BLaER1 treated with 17β-estradiol and CSF1 and Interleukin-3, amounts not matched to agents 10 nM and 100 nM (cell line): ENCODE data around the gene NR3C2.
"Not testable (repeated sequence)": the region's sequence is repeated elsewhere in the genome, so short reads cannot be mapped to it uniquely, and the experiment has no call there.

Experiments
- H3K27ac ChIP-seq, 11 experiments: shearing (Covaris generic); formaldehyde crosslinking; 2 replicates each; pipeline ENCODE4 v1.8.1; 2022
- H3K27me3 ChIP-seq, 11 experiments: shearing (Covaris generic); formaldehyde crosslinking; 2 replicates each; pipeline ENCODE4 v1.8.1; 2022
- H3K36me3 ChIP-seq, 11 experiments: shearing (Covaris generic); formaldehyde crosslinking; 2 replicates each; pipeline ENCODE4 v1.8.1; 2022
- H3K4me1 ChIP-seq, 10 experiments: shearing (Covaris generic); formaldehyde crosslinking; 2 replicates each; pipeline ENCODE4 v1.8.1; 2022
- H3K4me2 ChIP-seq, 11 experiments: shearing (Covaris generic); formaldehyde crosslinking; 2 replicates each; pipeline ENCODE4 v1.8.1; 2022
- H3K4me3 ChIP-seq, 10 experiments: shearing (Covaris generic); formaldehyde crosslinking; 2 replicates each; pipeline ENCODE4 v1.8.1; 2022
- H3K9ac ChIP-seq, 11 experiments: shearing (Covaris generic); formaldehyde crosslinking; 2 replicates each; pipeline ENCODE4 v1.8.1; 2022
- H3K9me3 ChIP-seq, 11 experiments: shearing (Covaris generic); formaldehyde crosslinking; replicated peaks in 1 of 11; 2 replicates each; pipeline ENCODE4 v1.8.1; 2022
- H4K20me1 ChIP-seq, 11 experiments: shearing (Covaris generic); formaldehyde crosslinking; 2 replicates each; pipeline ENCODE4 v1.8.1; 2022
- Cebpa-rat ChIP-seq, 11 experiments: shearing (Covaris generic); IDR thresholded peaks; 2 replicates each; pipeline ENCODE4 v1.8.1; 2022

Gene NR3C2

DNA sequence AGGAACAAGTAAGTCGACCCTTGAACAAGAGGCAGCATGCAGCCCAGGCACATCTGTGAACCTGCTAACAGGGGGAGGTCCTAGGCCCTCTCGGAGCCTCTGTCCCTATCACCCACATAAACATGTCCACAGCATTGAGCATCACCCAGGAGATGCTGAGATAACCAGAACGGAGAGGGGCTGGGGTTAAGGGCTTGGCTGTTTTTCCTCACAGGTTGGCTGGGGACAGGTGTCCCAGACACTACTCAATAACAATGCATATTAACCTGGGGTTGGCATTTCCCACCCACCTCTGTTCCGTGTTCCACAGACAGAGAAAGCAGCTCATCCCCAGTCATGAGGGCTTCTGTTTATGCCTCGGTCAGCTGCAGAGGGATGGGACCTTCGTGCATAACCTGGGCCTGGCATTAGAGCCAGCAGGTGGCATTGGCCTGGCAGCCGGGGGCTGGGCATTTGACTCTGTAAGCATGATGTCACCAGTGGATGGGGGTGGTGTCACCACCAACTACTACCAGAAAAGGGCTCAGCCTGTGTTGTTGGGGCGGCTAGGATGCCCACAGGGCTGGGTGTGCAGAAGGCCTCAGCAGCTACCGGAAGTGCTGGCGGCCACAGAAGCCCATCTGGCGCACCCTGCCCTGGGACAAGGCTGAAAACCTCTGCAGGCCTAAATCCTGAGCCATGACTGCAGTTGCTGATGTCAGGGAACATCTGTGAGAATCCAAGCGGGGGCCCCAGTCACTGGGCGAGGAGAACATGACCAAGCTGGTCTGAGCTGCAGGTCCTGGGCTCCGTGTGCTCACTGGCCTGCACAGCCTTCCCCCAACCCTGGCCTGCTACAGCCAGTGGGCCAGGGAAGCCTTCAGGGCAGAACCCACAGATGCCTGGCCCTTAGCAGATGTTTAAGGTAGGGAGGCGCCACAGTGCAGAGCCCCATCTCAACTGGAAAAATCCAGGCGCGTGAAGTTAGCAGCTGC, 351.4 kb downstream of the NR3C2 start:
- Histone ChIP-seq H3K4me1 (no peaks in the 10 kb centered on the region), H3K9me3 (no peaks in the 10 kb centered on the region), H4K20me1 (no peaks in the 10 kb centered on the region), H3K36me3 (no peaks in the 10 kb centered on the region), H3K4me3 (no peak overlapping the region), H3K27me3 (no peaks in the 10 kb centered on the region), H3K9ac (no peak overlapping the region), H3K27ac (no peak overlapping the region), H3K4me2 (no peak overlapping the region)
- TF ChIP-seq Cebpa-rat (IDR thresholded peaks at IDR 0.05), result no peak

DNA sequence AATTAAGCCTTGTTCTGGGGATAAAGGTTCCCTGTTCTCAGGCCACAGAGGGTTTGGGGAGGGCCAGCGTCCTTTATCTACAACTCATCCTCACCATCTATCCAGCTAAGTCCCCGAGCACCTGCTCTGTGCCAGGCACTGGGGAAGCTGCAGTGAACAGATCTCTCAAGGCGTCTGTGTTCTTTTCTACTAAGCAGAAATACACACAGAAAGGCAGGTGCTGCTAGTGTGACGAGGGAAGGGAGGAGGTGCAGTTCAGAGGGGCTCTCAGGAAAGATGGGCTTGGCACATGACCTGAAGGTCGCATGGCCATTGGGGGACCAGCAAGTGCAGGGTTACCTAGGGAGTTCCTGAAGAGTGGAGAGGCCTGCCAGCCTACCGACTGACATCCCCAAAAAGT, 352.2 kb downstream of the NR3C2 start:
- Histone ChIP-seq H4K20me1 (no peaks in the 10 kb centered on the region), H3K4me2 (no peak overlapping the region), H3K27me3 (no peaks in the 10 kb centered on the region), H3K4me3 (no peak overlapping the region), H3K4me1 (no peaks in the 10 kb centered on the region), H3K9me3 (no peaks in the 10 kb centered on the region), H3K36me3 (no peaks in the 10 kb centered on the region), H3K9ac (no peak overlapping the region), H3K27ac (no peak overlapping the region)
- TF ChIP-seq Cebpa-rat (IDR thresholded peaks at IDR 0.05), result no peak

DNA sequence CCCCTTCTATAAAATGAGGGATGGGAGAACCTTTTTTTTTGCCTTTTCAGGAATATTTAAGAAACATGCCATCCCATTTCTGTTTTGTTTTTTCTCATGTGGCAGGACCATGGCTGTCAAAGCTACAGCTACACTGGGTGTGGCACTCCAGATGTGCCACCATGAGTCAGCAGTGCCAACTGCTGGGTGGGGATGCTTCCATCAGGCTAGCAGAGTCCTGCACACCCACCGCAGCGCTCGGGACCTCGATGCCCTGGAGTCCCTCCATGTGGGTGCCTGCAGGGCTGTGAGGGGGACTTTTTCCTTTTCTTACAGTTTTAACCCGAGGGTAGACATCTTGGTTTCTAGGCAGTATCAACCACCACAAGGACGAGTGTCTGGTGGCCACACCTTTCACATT, 352.6 kb downstream of the NR3C2 start:
- no peak overlapping the region for H3K9ac ChIP-seq
- no peak for TF ChIP-seq Cebpa-rat (IDR thresholded peaks at IDR 0.05)
- no peak overlapping the region for H3K4me3 ChIP-seq
- H3K27me3 ChIP-seq, result no peaks in the 10 kb centered on the region
- no peak overlapping the region for H3K4me2 ChIP-seq
- H3K9me3 ChIP-seq, result no peaks in the 10 kb centered on the region
- no peaks in the 10 kb centered on the region for H3K36me3 ChIP-seq
- H3K4me1 ChIP-seq, result no peaks in the 10 kb centered on the region
- no peaks in the 10 kb centered on the region for H4K20me1 ChIP-seq
- no peak overlapping the region for H3K27ac ChIP-seq

DNA sequence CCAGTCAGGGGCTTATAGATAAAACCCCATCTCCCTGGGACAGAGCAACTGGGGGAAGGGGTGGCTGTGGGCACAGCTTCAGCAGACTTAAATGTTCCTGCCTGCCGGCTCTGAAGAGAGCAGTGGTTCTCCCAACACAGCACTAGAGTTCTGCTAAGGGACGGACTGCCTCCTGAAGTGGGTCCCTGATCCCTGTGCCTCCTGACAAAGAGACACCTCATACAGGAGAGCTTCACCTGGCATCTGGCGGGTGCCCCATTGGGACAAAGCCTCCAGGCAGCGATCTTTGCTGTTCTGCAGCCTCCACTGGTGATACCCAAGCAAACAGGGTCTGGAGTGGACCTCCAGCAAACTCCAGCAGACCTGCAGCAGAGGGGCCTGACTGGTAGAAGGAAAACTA, 359.1 kb downstream of the NR3C2 start:
- H3K4me3 ChIP-seq, H3K27me3 ChIP-seq, H4K20me1 ChIP-seq, H3K4me2 ChIP-seq, H3K4me1 ChIP-seq, H3K9ac ChIP-seq, H3K27ac ChIP-seq: not testable (repeated sequence)
- Histone ChIP-seq H3K9me3 (peaks cover 0 to 27% (median 19%) of the 10 kb centered on the region in 11 experiments; a peak in 12 of 22 replicates), H3K36me3 (peaks cover 0 to 38% (median 4%) of the 10 kb centered on the region in 11 experiments; a peak in 9 of 22 replicates)

DNA sequence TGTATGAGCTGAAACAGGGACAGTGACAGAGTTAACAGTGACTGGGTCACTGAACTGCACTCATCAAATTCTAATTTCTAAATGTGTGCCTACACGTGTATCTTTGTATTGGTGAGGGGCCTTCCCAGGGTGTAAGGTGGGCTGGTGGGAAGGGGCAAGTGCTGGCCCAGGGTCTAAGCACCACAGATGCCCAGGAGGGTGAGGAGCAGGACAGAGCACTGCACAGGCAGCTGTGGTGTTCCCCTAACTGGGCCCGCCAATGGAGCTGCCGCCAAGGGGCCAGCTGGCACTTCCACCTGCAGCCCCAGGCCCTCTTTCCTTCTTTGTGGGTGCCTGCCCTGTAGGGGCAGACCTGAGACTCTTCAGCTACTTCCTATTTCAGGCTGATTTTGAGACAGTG, 360.5 kb downstream of the NR3C2 start:
- peaks cover 0 to 51% (median 4%) of the 10 kb centered on the region in 11 experiments; a peak in 11 of 22 replicates for H3K36me3 ChIP-seq
- no peaks in the 10 kb centered on the region for H4K20me1 ChIP-seq
- no peak for TF ChIP-seq Cebpa-rat (IDR thresholded peaks at IDR 0.05)
- no peak overlapping the region for H3K4me3 ChIP-seq
- H3K27ac ChIP-seq, result no peak overlapping the region
- no peaks in the 10 kb centered on the region for H3K27me3 ChIP-seq
- H3K4me2 ChIP-seq, result no peak overlapping the region
- no peak overlapping the region for H3K9ac ChIP-seq
- no peaks in the 10 kb centered on the region for H3K4me1 ChIP-seq
- H3K9me3 ChIP-seq, result peaks cover 0 to 27% (median 19%) of the 10 kb centered on the region in 11 experiments; a peak in 12 of 22 replicates

DNA sequence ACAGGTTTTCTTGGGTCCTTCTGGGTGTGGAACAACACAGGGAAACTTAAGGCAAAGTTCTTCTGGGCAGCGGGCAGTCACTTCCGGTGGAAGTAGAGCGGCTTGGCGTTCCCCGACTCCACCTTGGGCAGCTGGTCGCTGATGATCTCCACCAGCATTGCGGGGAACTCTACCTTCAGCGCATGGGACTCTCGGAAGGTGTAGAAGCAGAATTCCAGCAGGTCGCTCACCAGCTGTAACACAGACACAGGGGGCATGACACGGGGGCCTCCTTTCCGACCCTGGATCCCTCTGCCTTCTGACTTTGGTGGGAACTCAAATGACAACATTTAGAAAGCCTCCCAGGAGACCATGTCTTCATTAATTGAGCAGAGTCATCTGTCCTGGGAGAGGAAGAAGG, 360.9 kb downstream of the NR3C2 start:
- no peak for TF ChIP-seq Cebpa-rat (IDR thresholded peaks at IDR 0.05)
- no peak overlapping the region for H3K27ac ChIP-seq
- H3K4me1 ChIP-seq, result no peaks in the 10 kb centered on the region
- H3K9ac ChIP-seq, result no peak overlapping the region
- H3K4me2 ChIP-seq, result no peak overlapping the region
- H4K20me1 ChIP-seq, result no peaks in the 10 kb centered on the region
- H3K36me3 ChIP-seq, result peaks cover 0 to 56% (median 4%) of the 10 kb centered on the region in 11 experiments; a peak in 11 of 22 replicates
- no peak overlapping the region for H3K4me3 ChIP-seq
- H3K9me3 ChIP-seq, result peaks cover 0 to 27% (median 19%) of the 10 kb centered on the region in 11 experiments; a peak in 12 of 22 replicates
- no peaks in the 10 kb centered on the region for H3K27me3 ChIP-seq

DNA sequence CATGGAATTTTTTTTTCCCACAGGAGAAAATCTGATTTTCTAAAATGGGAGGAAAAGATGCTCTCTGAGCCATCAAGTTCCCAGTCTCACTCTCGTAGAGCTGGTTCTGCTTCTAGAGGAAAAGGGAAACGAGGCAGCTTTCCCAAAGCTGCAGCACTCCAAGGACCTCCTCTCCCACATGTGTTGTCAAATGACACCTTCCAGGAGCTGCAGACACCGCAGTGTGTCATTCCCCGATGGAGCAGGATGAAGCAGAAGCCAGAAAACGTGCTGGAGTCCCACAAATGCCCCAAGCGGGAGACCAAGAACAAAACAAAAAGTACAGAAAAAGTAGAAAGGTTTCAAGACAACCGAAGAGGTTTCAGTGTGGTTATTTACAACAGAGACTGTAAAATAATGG, 362.3 kb downstream of the NR3C2 start:
- Histone ChIP-seq H3K9ac (no peak overlapping the region), H3K4me1 (no peaks in the 10 kb centered on the region), H4K20me1 (no peaks in the 10 kb centered on the region), H3K27ac (no peak overlapping the region), H3K4me2 (no peak overlapping the region), H3K4me3 (no peak overlapping the region), H3K36me3 (peaks cover 3 to 69% (median 15%) of the 10 kb centered on the region in 11 experiments; a peak in 17 of 22 replicates), H3K9me3 (peaks cover 3 to 37% (median 24%) of the 10 kb centered on the region in 11 experiments; a peak in 21 of 22 replicates), H3K27me3 (no peaks in the 10 kb centered on the region)
- no peak for TF ChIP-seq Cebpa-rat (IDR thresholded peaks at IDR 0.05)

DNA sequence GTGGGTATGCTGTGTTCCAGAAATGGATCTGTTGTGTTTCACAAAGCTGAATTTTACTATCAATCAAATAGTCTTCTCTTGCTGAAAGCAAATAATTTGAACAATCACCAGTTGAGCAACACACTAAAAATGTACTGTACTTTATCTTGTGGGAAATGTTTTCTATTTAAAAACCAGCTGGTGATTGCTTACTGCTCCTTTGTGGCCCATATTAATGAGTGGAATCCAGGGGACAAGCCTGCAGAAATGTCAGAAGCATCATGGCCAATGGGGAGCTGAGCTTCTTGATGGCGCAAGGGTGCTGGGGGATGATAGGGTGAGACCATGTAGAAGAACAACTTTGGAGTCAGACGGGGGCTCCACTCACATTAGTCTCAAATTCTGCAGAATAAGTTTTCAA, 364.2 kb downstream of the NR3C2 start:
- H3K9ac ChIP-seq, result no peak overlapping the region
- H4K20me1 ChIP-seq, result no peaks in the 10 kb centered on the region
- peaks cover 19 to 85% (median 34%) of the 10 kb centered on the region in 11 experiments; a peak in 19 of 22 replicates for H3K36me3 ChIP-seq
- peaks cover 17 to 52% (median 38%) of the 10 kb centered on the region in 11 experiments for H3K9me3 ChIP-seq
- no peak overlapping the region for H3K27ac ChIP-seq
- no peak for TF ChIP-seq Cebpa-rat (IDR thresholded peaks at IDR 0.05)
- H3K27me3 ChIP-seq, result no peaks in the 10 kb centered on the region
- H3K4me1 ChIP-seq, result no peaks in the 10 kb centered on the region
- no peak overlapping the region for H3K4me2 ChIP-seq
- H3K4me3 ChIP-seq, result no peak overlapping the region

DNA sequence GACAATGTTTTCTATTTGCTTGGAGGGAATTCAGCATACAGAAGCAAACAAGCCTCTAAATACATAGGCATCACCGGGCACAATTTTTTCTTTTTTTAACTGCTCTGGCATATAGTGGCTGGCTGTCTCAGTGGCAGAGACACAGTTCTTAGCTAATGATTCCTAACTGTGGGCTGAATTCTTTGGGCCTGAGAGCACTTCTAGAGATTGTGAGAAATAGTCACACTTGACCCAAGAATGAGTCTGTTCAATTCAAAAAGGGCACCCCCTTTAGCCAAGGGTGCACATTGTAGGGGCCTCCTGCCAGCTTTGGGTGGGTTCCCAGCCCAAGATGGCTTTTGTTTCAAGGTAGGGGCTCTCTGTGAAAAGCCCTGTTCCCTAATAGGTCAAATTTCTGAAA, 364.6 kb downstream of the NR3C2 start:
- no peak overlapping the region for H3K4me3 ChIP-seq
- no peak overlapping the region for H3K4me2 ChIP-seq

More for the DNA sequence above, 364.6 kb downstream of the NR3C2 start:
- H3K27ac ChIP-seq, result no peak overlapping the region
- no peaks in the 10 kb centered on the region for H3K27me3 ChIP-seq
- H3K4me1 ChIP-seq, result no peaks in the 10 kb centered on the region
- no peak overlapping the region for H3K9ac ChIP-seq
- no peak for TF ChIP-seq Cebpa-rat (IDR thresholded peaks at IDR 0.05)
- H4K20me1 ChIP-seq, result no peaks in the 10 kb centered on the region
- peaks cover 23 to 85% (median 38%) of the 10 kb centered on the region in 11 experiments; a peak in 19 of 22 replicates for H3K36me3 ChIP-seq
- H3K9me3 ChIP-seq, result peaks cover 17 to 50% (median 34%) of the 10 kb centered on the region in 11 experiments
